ENCODE measurements around the gene ATP5F1C. TPM values are rescaled to one million over a fixed set of nuclear protein-coding genes. Genes with fewer than 3 reads are reported as not detected.

Gene ATP5F1C
- polyA plus RNA-seq, 3 donors, result 179 to 455 (median 437) TPM

- Histone ChIP-seq H3K9me3 (replicated peaks in 1 of 2; ENCODE audit: control insufficient read depth in 1 of 2, insufficient read depth in 1 of 2, low read length in 2 of 2) (no peaks in the 10 kb centered on the region), H4K20me1 (ENCODE audit: insufficient read depth, low read length) (no peaks in the 10 kb centered on the region), H3K79me2 (ENCODE audit: insufficient read depth, low read length) (no peaks in the 10 kb centered on the region), H3K27me3 (ENCODE audit: control insufficient read depth in 2 of 2, insufficient read depth in 2 of 2, low read length in 2 of 2) (no peaks in the 10 kb centered on the region), H2AFZ (ENCODE audit: insufficient read depth, low read depth, low read length, poor library complexity, severe bottlenecking) (no peak overlapping the region), H3K4me3 (replicated peaks in 1 of 3; ENCODE audit: low read depth in 2 of 3, low read length in 3 of 3) (no peak overlapping the region), H3K27ac (ENCODE audit: low read depth in 1 of 2, low read length in 2 of 2) (no peak overlapping the region), H3K4me2 (replicated peaks; ENCODE audit: extremely low read depth, low read length, poor library complexity, severe bottlenecking) (no peak overlapping the region), H3K4me1 (ENCODE audit: control insufficient read depth in 1 of 2, insufficient read depth in 2 of 2, low read length in 2 of 2) (no peaks in the 10 kb centered on the region), H3K9ac (ENCODE audit: insufficient read depth, low read length, poor library complexity, severe bottlenecking) (no peak overlapping the region), H3K36me3 (replicated peaks in 1 of 2; ENCODE audit: control insufficient read depth in 1 of 2, insufficient read depth in 2 of 2, low read length in 2 of 2) (peaks cover 45 to 52% of the 10 kb centered on the region in 2 donors)
- WGBS (ENCODE audit: insufficient coverage), result 100% methylated on average over 3 of the region's 5 CpGs
- TF ChIP-seq, protein P1, sequence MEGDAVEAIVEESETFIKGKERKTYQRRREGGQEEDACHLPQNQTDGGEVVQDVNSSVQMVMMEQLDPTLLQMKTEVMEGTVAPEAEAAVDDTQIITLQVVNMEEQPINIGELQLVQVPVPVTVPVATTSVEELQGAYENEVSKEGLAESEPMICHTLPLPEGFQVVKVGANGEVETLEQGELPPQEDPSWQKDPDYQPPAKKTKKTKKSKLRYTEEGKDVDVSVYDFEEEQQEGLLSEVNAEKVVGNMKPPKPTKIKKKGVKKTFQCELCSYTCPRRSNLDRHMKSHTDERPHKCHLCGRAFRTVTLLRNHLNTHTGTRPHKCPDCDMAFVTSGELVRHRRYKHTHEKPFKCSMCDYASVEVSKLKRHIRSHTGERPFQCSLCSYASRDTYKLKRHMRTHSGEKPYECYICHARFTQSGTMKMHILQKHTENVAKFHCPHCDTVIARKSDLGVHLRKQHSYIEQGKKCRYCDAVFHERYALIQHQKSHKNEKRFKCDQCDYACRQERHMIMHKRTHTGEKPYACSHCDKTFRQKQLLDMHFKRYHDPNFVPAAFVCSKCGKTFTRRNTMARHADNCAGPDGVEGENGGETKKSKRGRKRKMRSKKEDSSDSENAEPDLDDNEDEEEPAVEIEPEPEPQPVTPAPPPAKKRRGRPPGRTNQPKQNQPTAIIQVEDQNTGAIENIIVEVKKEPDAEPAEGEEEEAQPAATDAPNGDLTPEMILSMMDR (IDR thresholded peaks at IDR 0.05), result no peak
- intact Hi-C loops (cut with micrococcal nuclease), result no loop called here
- Mint-ChIP-seq H3K9me3 (no peaks in the 10 kb centered on the region), H3K36me3 (peaks cover 44 to 46% of the 10 kb centered on the region in 2 donors), H3K4me1 (no peaks in the 10 kb centered on the region), H3K27ac (no peak overlapping the region), H3K4me3 (no peak overlapping the region), H3K27me3 (ENCODE audit: low read depth in 3 of 3) (peaks cover 0 to 1% (median 0%) of the 10 kb centered on the region in 3 donors)
- no peak for DNase-seq
These were observed 37.8 kb upstream of the ATP5F1C start for GRCh38 chr10:7750222-7750621.

DNA sequence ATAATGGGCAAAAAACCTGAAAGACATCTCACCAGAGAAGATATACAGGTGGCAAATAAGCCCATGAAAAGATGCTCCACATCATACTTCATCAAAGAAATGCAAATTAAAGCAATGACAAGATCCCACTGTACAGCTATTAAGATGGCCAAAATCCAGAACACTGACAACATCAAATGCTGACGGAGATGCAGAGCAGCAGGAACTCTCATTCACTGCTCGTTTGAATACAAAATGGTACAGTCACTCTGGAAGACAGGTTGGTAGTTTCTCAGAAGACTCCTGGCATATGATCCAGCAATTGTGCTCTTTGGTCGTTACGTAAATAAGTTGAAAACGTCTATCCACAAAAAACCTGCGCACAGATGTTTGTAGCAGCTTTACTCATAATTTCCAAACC, 35.7 kb upstream of the ATP5F1C start:
- no peaks in the 10 kb centered on the region for H3K27me3 ChIP-seq (ENCODE audit: control insufficient read depth in 2 of 2, insufficient read depth in 2 of 2, low read length in 2 of 2)
- H3K27ac Mint-ChIP-seq, result no peak overlapping the region
- peaks cover 58 to 65% of the 10 kb centered on the region in 2 donors for H3K36me3 Mint-ChIP-seq
- no peaks in the 10 kb centered on the region for H3K9me3 Mint-ChIP-seq
- peaks cover 64 to 73% of the 10 kb centered on the region in 2 donors for H3K36me3 ChIP-seq (replicated peaks in 1 of 2; ENCODE audit: control insufficient read depth in 1 of 2, insufficient read depth in 2 of 2, low read length in 2 of 2)
- 100% methylated on average over 4 of the region's 6 CpGs for WGBS (ENCODE audit: insufficient coverage)
- peaks cover 0 to 1% (median 0%) of the 10 kb centered on the region in 3 donors for H3K27me3 Mint-ChIP-seq (ENCODE audit: low read depth in 3 of 3)
- peaks cover 5% of the 10 kb centered on the region for H4K20me1 ChIP-seq (ENCODE audit: insufficient read depth, low read length)
- DNase-seq, result no peak
- no peaks in the 10 kb centered on the region for H3K4me1 ChIP-seq (ENCODE audit: control insufficient read depth in 1 of 2, insufficient read depth in 2 of 2, low read length in 2 of 2)
- no peak overlapping the region for H3K4me2 ChIP-seq (replicated peaks; ENCODE audit: extremely low read depth, low read length, poor library complexity, severe bottlenecking)
- no peak overlapping the region for H3K9ac ChIP-seq (ENCODE audit: insufficient read depth, low read length, poor library complexity, severe bottlenecking)
- no peaks in the 10 kb centered on the region for H3K79me2 ChIP-seq (ENCODE audit: insufficient read depth, low read length)
- no peak overlapping the region for H2AFZ ChIP-seq (ENCODE audit: insufficient read depth, low read depth, low read length, poor library complexity, severe bottlenecking)
- no peak overlapping the region for H3K4me3 ChIP-seq (replicated peaks in 1 of 3; ENCODE audit: low read depth in 2 of 3, low read length in 3 of 3)
- H3K9me3 ChIP-seq (replicated peaks in 1 of 2; ENCODE audit: control insufficient read depth in 1 of 2, insufficient read depth in 1 of 2, low read length in 2 of 2), result no peaks in the 10 kb centered on the region
- H3K4me1 Mint-ChIP-seq, result no peaks in the 10 kb centered on the region
- intact Hi-C loops (cut with micrococcal nuclease), result no loop called here
- no peak overlapping the region for H3K27ac ChIP-seq (ENCODE audit: low read depth in 1 of 2, low read length in 2 of 2)
- H3K4me3 Mint-ChIP-seq, result no peak overlapping the region
- TF ChIP-seq, protein P1 (IDR thresholded peaks at IDR 0.05), result no peak
